DND-41 (cell line): Measurements from ENCODE around the gene FBXL13.

Experiments used
- ATAC-seq: fragments of 200-7000 bp; cut with Tn5 transposase; 3 replicates; pipeline ENCODE4 v1.9.1; 2021; ENCODE audit warnings: low read depth; ENCODE audit not compliant: insufficient read depth
- DNase-seq: peaks from one replicate; pipeline ENCODE4 v3.0.0-alpha.2; 2020
- H2AFZ ChIP-seq: 2 replicates; pipeline ENCODE4 v1.6.0; 2012; ENCODE audit warnings: low read depth, low read length
- H3K27ac ChIP-seq: 2 replicates; pipeline ENCODE4 v1.5.1; 2012; ENCODE audit warnings: low read length, inconsistent platforms
- H3K27me3 ChIP-seq: fragments of 200-600 bp; sonication (generic); 2 replicates; pipeline ENCODE4 v1.6.0; 2012; ENCODE audit warnings: low read length, mild to moderate bottlenecking, inconsistent platforms; ENCODE audit not compliant: insufficient read depth, poor library complexity
- H3K36me3 ChIP-seq: 2 replicates; pipeline ENCODE4 v1.5.1; 2012; ENCODE audit warnings: low read length, inconsistent platforms; ENCODE audit not compliant: insufficient read depth
- H3K4me1 ChIP-seq: 2 replicates; pipeline ENCODE4 v1.5.1; 2012; ENCODE audit warnings: mild to moderate bottlenecking, low read length; ENCODE audit not compliant: insufficient read depth
- H3K4me2 ChIP-seq: 2 replicates; pipeline ENCODE4 v1.6.0; 2012; ENCODE audit warnings: mild to moderate bottlenecking, moderate library complexity, low read length, inconsistent platforms; ENCODE audit not compliant: insufficient read depth
- H3K4me3 ChIP-seq, 2 experiments: fragments of 200-600 bp in 1 of 2; shearing (Covaris generic) in 1 of 2; 2 replicates each; pipeline ENCODE4 v1.5.1; 2012 to 2016; ENCODE audit warnings: inconsistent platforms in 2 of 2, low read length in 2 of 2, mild to moderate bottlenecking in 2 of 2, low read depth in 1 of 2, moderate library complexity in 1 of 2
- H3K79me2 ChIP-seq: 2 replicates; pipeline ENCODE4 v1.6.0; 2012; ENCODE audit warnings: low read length, inconsistent platforms; ENCODE audit not compliant: insufficient read depth
- H3K9ac ChIP-seq: 2 replicates; pipeline ENCODE4 v1.6.0; 2012; ENCODE audit warnings: low read depth, mild to moderate bottlenecking, inconsistent platforms, low read length, moderate library complexity
- H3K9me3 ChIP-seq: 2 replicates; pipeline ENCODE4 v1.5.1; 2012; ENCODE audit warnings: low read length, moderate library complexity, mild to moderate bottlenecking, inconsistent platforms; ENCODE audit not compliant: insufficient read depth, severe bottlenecking
- H4K20me1 ChIP-seq: 2 replicates; pipeline ENCODE4 v1.6.0; 2012; ENCODE audit warnings: low read length; ENCODE audit not compliant: insufficient read depth
- EZH2 ChIP-seq: IDR thresholded peaks from 3 replicates; pipeline ENCODE4 v1.6.1; 2012; ENCODE audit warnings: borderline replicate concordance, low read depth, mild to moderate bottlenecking, moderate library complexity, low read length, inconsistent platforms; ENCODE audit not compliant: severe bottlenecking
- TF ChIP-seq, protein P1 (sequence below): IDR thresholded peaks from 2 replicates; pipeline ENCODE4 v1.5.1; 2012; ENCODE audit warnings: borderline replicate concordance, low read length, moderate library complexity, mild to moderate bottlenecking; ENCODE audit not compliant: poor library complexity, severe bottlenecking; ENCODE audit errors: extremely low read depth

The FBXL13 gene

DNA sequence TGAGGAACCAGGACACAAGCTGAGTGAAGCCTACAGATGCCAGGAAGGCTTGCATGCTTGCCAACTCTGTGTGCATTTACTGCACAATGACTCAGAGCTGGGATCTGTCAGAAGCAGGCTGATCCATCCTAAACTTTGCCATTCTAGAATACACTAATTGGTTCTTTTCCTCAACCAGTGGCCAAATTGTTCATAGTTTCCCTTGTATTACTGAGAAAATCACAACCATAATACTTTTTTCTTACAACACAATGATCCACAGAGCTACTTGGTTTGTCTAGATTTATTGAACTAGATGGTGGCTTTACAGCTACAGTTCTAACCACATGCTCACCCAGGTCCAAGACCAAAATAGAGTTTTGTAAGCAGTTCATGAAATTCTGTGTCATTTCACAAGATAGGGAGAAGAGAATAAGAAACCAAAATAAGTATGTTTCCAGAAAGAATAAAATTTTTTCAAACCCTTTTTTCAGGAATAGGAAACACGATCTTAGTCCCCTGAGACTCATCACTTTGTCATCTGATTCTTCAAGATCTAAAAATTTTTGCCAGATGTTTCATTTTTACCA lies 182.8 kb downstream of the FBXL13 start:
- DNase-seq (no peak), ATAC-seq (no peak)
- Histone ChIP-seq H4K20me1 (no peaks in the 10 kb centered on the region), H3K4me3 (no peak overlapping the region), H3K79me2 (no peaks in the 10 kb centered on the region), H3K4me1 (no peaks in the 10 kb centered on the region), H3K4me2 (no peak overlapping the region), H3K9ac (no peak overlapping the region), H3K9me3 (no peaks in the 10 kb centered on the region), H3K36me3 (no peaks in the 10 kb centered on the region), H2AFZ (no peak overlapping the region), H3K27ac (no peak overlapping the region), H3K27me3 (no peaks in the 10 kb centered on the region)
- TF ChIP-seq, protein P1, sequence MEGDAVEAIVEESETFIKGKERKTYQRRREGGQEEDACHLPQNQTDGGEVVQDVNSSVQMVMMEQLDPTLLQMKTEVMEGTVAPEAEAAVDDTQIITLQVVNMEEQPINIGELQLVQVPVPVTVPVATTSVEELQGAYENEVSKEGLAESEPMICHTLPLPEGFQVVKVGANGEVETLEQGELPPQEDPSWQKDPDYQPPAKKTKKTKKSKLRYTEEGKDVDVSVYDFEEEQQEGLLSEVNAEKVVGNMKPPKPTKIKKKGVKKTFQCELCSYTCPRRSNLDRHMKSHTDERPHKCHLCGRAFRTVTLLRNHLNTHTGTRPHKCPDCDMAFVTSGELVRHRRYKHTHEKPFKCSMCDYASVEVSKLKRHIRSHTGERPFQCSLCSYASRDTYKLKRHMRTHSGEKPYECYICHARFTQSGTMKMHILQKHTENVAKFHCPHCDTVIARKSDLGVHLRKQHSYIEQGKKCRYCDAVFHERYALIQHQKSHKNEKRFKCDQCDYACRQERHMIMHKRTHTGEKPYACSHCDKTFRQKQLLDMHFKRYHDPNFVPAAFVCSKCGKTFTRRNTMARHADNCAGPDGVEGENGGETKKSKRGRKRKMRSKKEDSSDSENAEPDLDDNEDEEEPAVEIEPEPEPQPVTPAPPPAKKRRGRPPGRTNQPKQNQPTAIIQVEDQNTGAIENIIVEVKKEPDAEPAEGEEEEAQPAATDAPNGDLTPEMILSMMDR = no peak
- no peak for TF ChIP-seq EZH2

- Histone ChIP-seq H3K36me3 (no peaks in the 10 kb centered on the region), H3K4me1 (no peaks in the 10 kb centered on the region), H3K9me3 (no peaks in the 10 kb centered on the region), H4K20me1 (no peaks in the 10 kb centered on the region), H3K9ac (no peak overlapping the region), H3K79me2 (no peaks in the 10 kb centered on the region), H3K27ac (no peak overlapping the region), H2AFZ (no peak overlapping the region), H3K27me3 (no peaks in the 10 kb centered on the region), H3K4me2 (no peak overlapping the region), H3K4me3 (no peak overlapping the region)
- DNase-seq = no peak
- ATAC-seq = no peak
- TF ChIP-seq, protein P1 = no peak
- TF ChIP-seq EZH2 = no peak
Measured at GRCh38 chr7:102890971-102891692, 183.5 kb downstream of the FBXL13 start.

- Histone ChIP-seq H3K4me1 (no peaks in the 10 kb centered on the region), H3K79me2 (no peaks in the 10 kb centered on the region), H3K27me3 (no peaks in the 10 kb centered on the region), H3K4me3 (no peak overlapping the region), H3K36me3 (no peaks in the 10 kb centered on the region), H3K9me3 (no peaks in the 10 kb centered on the region), H3K9ac (no peak overlapping the region), H3K4me2 (no peak overlapping the region), H3K27ac (no peak overlapping the region), H4K20me1 (no peaks in the 10 kb centered on the region), H2AFZ (no peak overlapping the region)
- TF ChIP-seq, protein P1 = no peak
- TF ChIP-seq EZH2 = no peak
- no peak for ATAC-seq
- no peak for DNase-seq
Measured at GRCh38 chr7:102890292-102890970, 184.2 kb downstream of the FBXL13 start.
